HCT116 (cell line): ENCODE measurements around the gene COL8A2. TPM values are rescaled to one million over a fixed set of nuclear protein-coding genes. Genes with fewer than 3 reads are reported as not detected.

Experiments
- ATAC-seq: fragments of 200-7000 bp; cut with Tn5 transposase; 2 replicates; pipeline ENCODE4 v1.9.1; 2020; ENCODE audit warnings: mild to moderate bottlenecking, moderate library complexity
- BruUV-seq: library from RNA; stranded (reverse); fragments of 400-500 nt; replicated peaks from 2 replicates; lab custom pipeline; 2021; lab: Mats Ljungman, UMichigan
- CTCF ChIA-PET: fragments of 300-600 bp; sonication (Branson Sonifier 250); formaldehyde crosslinking; loops from one replicate; lab custom pipeline; 2021; ENCODE audit warnings: antibody characterized with exemption; lab: Charles Lee
- POLR2A ChIA-PET: fragments of 300-600, 350-600 bp; sonication (Branson Sonifier 250); formaldehyde crosslinking; loops from one replicate; lab custom pipeline; 2021; ENCODE audit warnings: antibody characterized with exemption; lab: Charles Lee
- RAD21 ChIA-PET, 2 experiments: fragments of 300-600 bp; sonication (Branson Sonifier 250); formaldehyde crosslinking; loops; one replicate each; lab custom pipeline; 2023; ENCODE audit warnings: low total read pairs in 2 of 2; ENCODE audit not compliant: uncharacterized antibody in 2 of 2, unreplicated experiment in 2 of 2, low non-redundant PET in 1 of 2; lab: Charles Lee
- DNase-seq: peaks from one replicate; pipeline ENCODE4 v3.0.0-alpha.2; 2010; ENCODE audit warnings: low read depth, low spot score
- H2AFZ ChIP-seq: fragments of 200-600 bp; shearing (Covaris generic), sonication (generic); 2 replicates; pipeline ENCODE4 v1.6.1; 2017; ENCODE audit warnings: low read depth, mixed run types, mixed read lengths, antibody characterized with exemption, low read length; ENCODE audit not compliant: poor library complexity, severe bottlenecking
- H3K27ac ChIP-seq: 2 replicates; pipeline ENCODE4 v1.5.1; 2012; ENCODE audit warnings: low read depth, low read length
- H3K27me3 ChIP-seq: fragments of 200-600 bp; sonication (generic); 2 replicates; pipeline ENCODE4 v1.6.1; 2016; ENCODE audit warnings: mixed run types, low read length, mixed read lengths; ENCODE audit not compliant: insufficient read depth
- H3K36me3 ChIP-seq, 2 experiments: fragments of 200-500 bp in 1 of 2; fragments of 200-600 bp in 1 of 2; sonication (Bioruptor generic) in 1 of 2; sonication (generic) in 1 of 2; 2 replicates each; pipeline versions ENCODE4 v1.5.1 to v1.6.1; 2014 to 2016; ENCODE audit warnings: low read length in 2 of 2, inconsistent platforms in 1 of 2, mixed read lengths in 1 of 2, mixed run types in 1 of 2; ENCODE audit not compliant: insufficient read depth in 2 of 2, control insufficient read depth in 1 of 2
- H3K4me1 ChIP-seq, 2 experiments: fragments of 200-600 bp in 1 of 2; sonication (generic) in 1 of 2; 2 replicates each; pipeline versions ENCODE4 v1.5.1 to v1.6.1; 2012 to 2017; ENCODE audit warnings: low read length in 2 of 2, inconsistent platforms in 1 of 2, mild to moderate bottlenecking in 1 of 2, mixed read lengths in 1 of 2, mixed run types in 1 of 2, moderate library complexity in 1 of 2; ENCODE audit not compliant: insufficient read depth in 2 of 2, control insufficient read depth in 1 of 2
- H3K4me2 ChIP-seq: fragments of 200-600 bp; sonication (generic); 2 replicates; pipeline ENCODE4 v1.6.1; 2017; ENCODE audit warnings: mixed run types, low read length, mixed read lengths
- H3K4me3 ChIP-seq, 2 experiments: fragments of 200-600 bp in 1 of 2; sonication (generic) in 1 of 2; replicated peaks in 1 of 2; 2 replicates each; pipeline ENCODE4 v1.5.1; 2011 to 2016; ENCODE audit warnings: low read length in 2 of 2, control low read depth in 1 of 2, low read depth in 1 of 2, mild to moderate bottlenecking in 1 of 2, mixed read lengths in 1 of 2, mixed run types in 1 of 2
- H3K79me2 ChIP-seq: fragments of 200-600 bp; sonication (generic); 2 replicates; pipeline ENCODE4 v1.6.1; 2017; ENCODE audit warnings: mild to moderate bottlenecking, mixed run types, low read length, moderate library complexity, mixed read lengths; ENCODE audit not compliant: insufficient read depth
- H3K9ac ChIP-seq: fragments of 200-600 bp; sonication (generic); 2 replicates; pipeline ENCODE4 v1.6.1; 2016; ENCODE audit warnings: low read length, mixed read lengths
- H3K9me2 ChIP-seq: fragments of 200-600 bp; sonication (generic), shearing (Covaris generic); 2 replicates; pipeline ENCODE4 v1.6.1; 2017; ENCODE audit warnings: mixed run types, mild to moderate bottlenecking, moderate library complexity; ENCODE audit not compliant: insufficient read depth
- H3K9me3 ChIP-seq, 2 experiments: fragments of 200-500 bp in 1 of 2; fragments of 200-600 bp in 1 of 2; sonication (Bioruptor generic) in 1 of 2; sonication (generic) in 1 of 2; 2 replicates each; pipeline ENCODE4 v1.6.1; 2014 to 2017; ENCODE audit warnings: low read length in 2 of 2, mixed read lengths in 2 of 2, inconsistent platforms in 1 of 2, low read depth in 1 of 2, mild to moderate bottlenecking in 1 of 2, mixed run types in 1 of 2, moderate library complexity in 1 of 2; ENCODE audit not compliant: control insufficient read depth in 1 of 2, insufficient read depth in 1 of 2
- H4K20me1 ChIP-seq: fragments of 200-600 bp; sonication (generic), shearing (Covaris generic); 2 replicates; pipeline ENCODE4 v1.6.1; 2017; ENCODE audit warnings: mixed run types, mild to moderate bottlenecking, moderate library complexity; ENCODE audit not compliant: insufficient read depth
- CTCF ChIP-seq, 3 experiments: fragments of 200-600 bp in 1 of 3; sonication (generic) in 1 of 3; IDR thresholded peaks in 2 of 3; conservative IDR thresholded peaks in 1 of 3; 2 replicates each; pipeline ENCODE4 v1.5.1; 2012 to 2017; ENCODE audit warnings: low read depth in 2 of 3, low read length in 2 of 3, antibody characterized with exemption in 1 of 3, borderline replicate concordance in 1 of 3, control low read depth in 1 of 3, mild to moderate bottlenecking in 1 of 3, mixed read lengths in 1 of 3, mixed run types in 1 of 3, moderate library complexity in 1 of 3; ENCODE audit not compliant: insufficient read depth in 1 of 3
- EGR1 ChIP-seq: IDR thresholded peaks from 2 replicates; pipeline ENCODE4 v1.6.1; 2012; ENCODE audit warnings: low read depth
- EZH2 ChIP-seq: fragments of 200-600 bp; sonication (generic); IDR thresholded peaks from 2 replicates; pipeline ENCODE4 v1.6.1; 2017; ENCODE audit warnings: antibody characterized with exemption, mixed run types
- EZH2phosphoT487 ChIP-seq: fragments of 200-600 bp; IDR thresholded peaks from 2 replicates; pipeline ENCODE4 v1.6.1; 2018; ENCODE audit warnings: antibody characterized with exemption, borderline replicate concordance
- POLR2AphosphoS5 ChIP-seq: IDR thresholded peaks from 2 replicates; pipeline ENCODE4 v1.6.1; 2011; ENCODE audit warnings: mild to moderate bottlenecking, low read depth, low read length, moderate library complexity
- RAD21 ChIP-seq: IDR thresholded peaks from 2 replicates; pipeline ENCODE4 v1.6.1; 2012; ENCODE audit warnings: low read depth, mild to moderate bottlenecking
- SIN3A ChIP-seq: IDR thresholded peaks from 2 replicates; pipeline ENCODE4 v1.6.1; 2012; ENCODE audit warnings: low read depth
- SP1 ChIP-seq: IDR thresholded peaks from 2 replicates; pipeline ENCODE4 v1.6.1; 2012; ENCODE audit warnings: low read depth
- YY1 ChIP-seq: IDR thresholded peaks from 2 replicates; pipeline ENCODE4 v1.6.1; 2011; ENCODE audit warnings: low read length, low read depth, moderate library complexity, mild to moderate bottlenecking; ENCODE audit not compliant: insufficient replicate concordance; ENCODE audit errors: extremely low read depth
- intact Hi-C: fragments of 100-400 bp; cut with micrococcal nuclease; formaldehyde crosslinking; loops from 2 replicates; pipeline ENCODE4 v1.10.0; 2022
- total RNA-seq: library from RNA; stranded (reverse); gene quantifications from one replicate; pipeline ENCODE4 v1.2.1, GENCODE V29; 2021; ENCODE audit not compliant: unreplicated experiment

COL8A2 gene
- total RNA-seq, 1 experiment from 2014 or later, result 0.05 TPM

GRCh38 chr1:36100376-36100775 lies 24.6 kb downstream of the COL8A2 start:
- Histone ChIP-seq H2AFZ (peak overlapping the region; percentile 28), H4K20me1 (no peaks in the 10 kb centered on the region), H3K36me3 (0 out of 4 replicates have a peak, but pooled peaks cover 1 to 3% of the 10 kb centered on the region in 2 experiments), H3K79me2 (no peaks in the 10 kb centered on the region), H3K4me1 (peaks cover 0 to 22% of the 10 kb centered on the region in 2 experiments; a peak in 2 of 4 replicates), H3K4me2 (peak overlapping the region; percentile 68)
- intact Hi-C loops, result loop anchor here (1.0 to 10.0 kb wide), 4 partner anchors 34 to 454 kb away; no protein-coding TSS in a partner anchor
- TF ChIP-seq SIN3A, result no peak
- TF ChIP-seq EGR1, result no peak
- TF ChIP-seq POLR2AphosphoS5, result no peak
- TF ChIP-seq EZH2phosphoT487, result no peak
- TF ChIP-seq, all 23 proteins: peak for 0
- POLR2A ChIA-PET, result no interaction called here
- no peaks in the 10 kb centered on the region for H3K9me3 ChIP-seq
- RAD21 ChIA-PET, result interaction anchor here in 1 of 2 experiments (2.7 kb wide), 1 partner anchor 34 kb away, joined by 16 read pairs; no protein-coding TSS in a partner anchor
- no peak overlapping the region for H3K27ac ChIP-seq
- ATAC-seq (no peak), DNase-seq (no peak)
- BruUV-seq, result no TSS peak
- CTCF ChIA-PET, result interaction anchor here (0.7 to 2.5 kb wide), 3 partner anchors 33 to 200 kb away, joined by 3 to 17 read pairs (median 4); no protein-coding TSS in a partner anchor
- no peak overlapping the region for H3K4me3 ChIP-seq
- H3K9ac ChIP-seq, result no peak overlapping the region
- no peaks in the 10 kb centered on the region for H3K27me3 ChIP-seq
- H3K9me2 ChIP-seq, result no peaks in the 10 kb centered on the region

GRCh38 chr1:36099681-36100341 lies 25.2 kb downstream of the COL8A2 start:
- peak overlapping the region; percentile 11 to 26 for H3K4me3 ChIP-seq
- ChIA-PET POLR2A (no interaction called here), CTCF (interaction anchor here (0.7 to 2.5 kb wide), 3 partner anchors 34 to 200 kb away, joined by 3 to 17 read pairs (median 4); no protein-coding TSS in a partner anchor), RAD21 (interaction anchor here in 1 of 2 experiments (2.7 kb wide), 1 partner anchor 35 kb away, joined by 16 read pairs; no protein-coding TSS in a partner anchor)
- H3K9me2 ChIP-seq, result no peaks in the 10 kb centered on the region
- ATAC-seq (peak; percentile 90), DNase-seq (peak; percentile 48)
- peak; percentile 93 for TF ChIP-seq RAD21
- TF ChIP-seq YY1, result peak; percentile 83
- TF ChIP-seq EZH2, result no peak
- TF ChIP-seq SP1, result no peak
- TF ChIP-seq CTCF (IDR thresholded peaks at IDR 0.05 in 2 of 3, conservative IDR thresholded peaks at IDR 0.05 in 1 of 3; ENCODE audit: borderline replicate concordance in 1 of 3, insufficient read depth in 1 of 3, low read depth in 2 of 3, low read length in 2 of 3), result peak; percentile 81 to 87 (median 84)
- H4K20me1 ChIP-seq, result no peaks in the 10 kb centered on the region
- no peak overlapping the region for H3K9ac ChIP-seq
- peak overlapping the region; percentile 45 for H2AFZ ChIP-seq
- no TSS peak for BruUV-seq
- peaks cover 0 to 22% of the 10 kb centered on the region in 2 experiments; a peak in 2 of 4 replicates for H3K4me1 ChIP-seq
- no peaks in the 10 kb centered on the region for H3K79me2 ChIP-seq
- H3K27ac ChIP-seq, result no peak overlapping the region
- H3K36me3 ChIP-seq, result 0 out of 4 replicates have a peak, but pooled peaks cover 3% of the 10 kb centered on the region in 2 experiments
- H3K4me2 ChIP-seq, result peak overlapping the region; percentile 68
- intact Hi-C loops, result loop anchor here (1.0 to 10.0 kb wide), 6 partner anchors 34 to 455 kb away; no protein-coding TSS in a partner anchor
- no peaks in the 10 kb centered on the region for H3K27me3 ChIP-seq
- no peaks in the 10 kb centered on the region for H3K9me3 ChIP-seq
